ENCODE measurements around the gene RAB7A. TPM values are rescaled to one million over a fixed set of nuclear protein-coding genes. Genes with fewer than 3 reads are reported as not detected.
"Not testable (repeated sequence)": the region's sequence is repeated elsewhere in the genome, so short reads cannot be mapped to it uniquely, and the experiment has no call there.

The RAB7A gene
- total and polyA plus RNA-seq, 8 donors = 33.6 to 166 (median 103) TPM

GRCh38 chr3:128748557-128748956, 22.6 kb downstream of the RAB7A start:
- Histone ChIP-seq H3K27me3 (no peaks in the 10 kb centered on the region), H3K4me3 (no peak overlapping the region), H3K27ac (no peak overlapping the region), H3K36me3 (peaks cover 7 to 20% (median 14%) of the 10 kb centered on the region in 4 donors), H3K4me1 (peaks cover 0 to 79% (median 40%) of the 10 kb centered on the region in 4 donors), H3K9me3 (no peaks in the 10 kb centered on the region)
- no peak for TF ChIP-seq EP300 (IDR thresholded peaks at IDR 0.05)
- TF ChIP-seq, protein P1, sequence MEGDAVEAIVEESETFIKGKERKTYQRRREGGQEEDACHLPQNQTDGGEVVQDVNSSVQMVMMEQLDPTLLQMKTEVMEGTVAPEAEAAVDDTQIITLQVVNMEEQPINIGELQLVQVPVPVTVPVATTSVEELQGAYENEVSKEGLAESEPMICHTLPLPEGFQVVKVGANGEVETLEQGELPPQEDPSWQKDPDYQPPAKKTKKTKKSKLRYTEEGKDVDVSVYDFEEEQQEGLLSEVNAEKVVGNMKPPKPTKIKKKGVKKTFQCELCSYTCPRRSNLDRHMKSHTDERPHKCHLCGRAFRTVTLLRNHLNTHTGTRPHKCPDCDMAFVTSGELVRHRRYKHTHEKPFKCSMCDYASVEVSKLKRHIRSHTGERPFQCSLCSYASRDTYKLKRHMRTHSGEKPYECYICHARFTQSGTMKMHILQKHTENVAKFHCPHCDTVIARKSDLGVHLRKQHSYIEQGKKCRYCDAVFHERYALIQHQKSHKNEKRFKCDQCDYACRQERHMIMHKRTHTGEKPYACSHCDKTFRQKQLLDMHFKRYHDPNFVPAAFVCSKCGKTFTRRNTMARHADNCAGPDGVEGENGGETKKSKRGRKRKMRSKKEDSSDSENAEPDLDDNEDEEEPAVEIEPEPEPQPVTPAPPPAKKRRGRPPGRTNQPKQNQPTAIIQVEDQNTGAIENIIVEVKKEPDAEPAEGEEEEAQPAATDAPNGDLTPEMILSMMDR (IDR thresholded peaks at IDR 0.05) = no peak
- TF ChIP-seq POLR2A (IDR thresholded peaks at IDR 0.05) = no peak
- TF ChIP-seq POLR2AphosphoS5 (IDR thresholded peaks at IDR 0.05) = no peak
- WGBS, 5 donors = 82 to 94% (median 87%) methylated on average over 4 of the region's 4 CpGs
- intact Hi-C loops (cut with DNase I; ENCODE audit: low total_unique reads) = no loop called here
- DNase-seq = no peak

- H3K4me3 ChIP-seq = no peak overlapping the region
- no peak for DNase-seq
- no peak for TF ChIP-seq POLR2AphosphoS5 (IDR thresholded peaks at IDR 0.05)
- no peak for TF ChIP-seq POLR2A (IDR thresholded peaks at IDR 0.05)
- TF ChIP-seq EP300 (IDR thresholded peaks at IDR 0.05) = no peak
- TF ChIP-seq, protein P1 (IDR thresholded peaks at IDR 0.05) = no peak
- no peaks in the 10 kb centered on the region for H3K27me3 ChIP-seq
- peaks cover 2 to 16% (median 9%) of the 10 kb centered on the region in 4 donors for H3K36me3 ChIP-seq
- intact Hi-C loops (cut with DNase I; ENCODE audit: low total_unique reads) = no loop called here
- no peaks in the 10 kb centered on the region for H3K9me3 ChIP-seq
- no peak overlapping the region for H3K27ac ChIP-seq
- peaks cover 0 to 81% (median 42%) of the 10 kb centered on the region in 4 donors for H3K4me1 ChIP-seq
Observed at GRCh38 chr3:128749035-128749434, 23.1 kb downstream of the RAB7A start.

DNA sequence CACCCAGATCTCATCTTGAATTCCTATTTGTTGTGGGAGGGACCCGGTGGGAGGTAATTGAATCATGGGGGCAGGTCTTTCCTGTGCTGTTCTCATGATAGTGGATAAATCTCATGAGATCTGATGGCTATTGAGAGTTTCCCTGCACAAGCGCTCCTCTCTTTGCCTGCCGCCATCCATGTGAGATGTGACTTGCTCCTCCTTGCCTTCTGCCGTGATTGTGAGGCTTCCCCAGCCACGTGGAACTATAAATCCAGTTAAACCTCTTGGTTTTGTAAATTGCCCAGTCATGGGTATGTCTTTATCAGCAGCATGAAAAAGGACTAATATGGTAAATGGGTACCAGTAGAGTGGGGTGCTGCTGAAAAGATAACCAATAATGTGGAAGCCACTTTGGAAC, 23.6 kb downstream of the RAB7A start:
- DNase-seq; H3K27me3 ChIP-seq; H3K4me3 ChIP-seq; H3K27ac ChIP-seq; intact Hi-C loops (cut with DNase I; ENCODE audit: low total_unique reads); H3K9me3 ChIP-seq: not testable (repeated sequence)
- H3K36me3 ChIP-seq = peaks cover 0 to 10% (median 7%) of the 10 kb centered on the region in 4 donors
- WGBS, 5 donors = 77 to 98% (median 90%) methylated on average over 5 of the region's 5 CpGs
- peaks cover 0 to 86% (median 42%) of the 10 kb centered on the region in 4 donors for H3K4me1 ChIP-seq

- intact Hi-C loops (cut with DNase I; ENCODE audit: low total_unique reads) = no loop called here
- TF ChIP-seq EP300 (IDR thresholded peaks at IDR 0.05) (no peak), POLR2A (IDR thresholded peaks at IDR 0.05) (no peak), POLR2AphosphoS5 (IDR thresholded peaks at IDR 0.05) (no peak)
- TF ChIP-seq, protein P1 (IDR thresholded peaks at IDR 0.05) = no peak
- DNase-seq = no peak
- Histone ChIP-seq H3K36me3 (no peaks in the 10 kb centered on the region), H3K27ac (no peak overlapping the region), H3K27me3 (no peaks in the 10 kb centered on the region), H3K4me1 (peaks cover 0 to 75% (median 29%) of the 10 kb centered on the region in 4 donors), H3K4me3 (no peak overlapping the region), H3K9me3 (no peaks in the 10 kb centered on the region)
- 58 to 72% (median 67%) methylated on average over 1 of the region's 1 CpG for WGBS, 5 donors
Observed at GRCh38 chr3:128753715-128754114, 27.7 kb downstream of the RAB7A start.

DNA sequence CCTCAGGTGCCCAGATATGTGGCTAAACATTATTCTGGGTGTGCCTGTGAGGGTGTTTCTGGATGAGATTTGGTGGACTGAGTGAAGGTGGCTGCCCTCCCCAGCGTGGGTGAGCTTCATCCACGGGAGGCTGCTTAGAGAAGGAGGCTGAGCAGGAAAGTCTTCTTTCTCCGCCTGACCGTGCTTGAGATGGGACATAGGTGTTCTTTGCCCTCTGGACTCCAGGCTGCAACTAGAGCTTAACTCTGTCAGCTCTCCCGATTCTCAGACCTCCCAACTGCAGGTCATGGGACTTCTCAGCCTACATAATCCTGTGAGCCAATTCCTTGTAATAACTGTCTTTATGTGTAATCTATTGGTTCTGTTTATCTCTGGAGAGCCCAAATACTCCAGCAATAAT, 34.1 kb downstream of the RAB7A start:
- DNase-seq = no peak
- Histone ChIP-seq H3K27me3 (no peaks in the 10 kb centered on the region), H3K4me1 (peaks cover 20 to 65% (median 40%) of the 10 kb centered on the region in 4 donors), H3K4me3 (no peak overlapping the region), H3K36me3 (peaks cover 0 to 12% (median 9%) of the 10 kb centered on the region in 4 donors), H3K9me3 (no peaks in the 10 kb centered on the region), H3K27ac (peak overlapping the region in 3 of 5 donors; percentile 14 to 70 (median 59))
- no peak for TF ChIP-seq EP300 (IDR thresholded peaks at IDR 0.05)
- TF ChIP-seq POLR2A (IDR thresholded peaks at IDR 0.05) = no peak
- TF ChIP-seq POLR2AphosphoS5 (IDR thresholded peaks at IDR 0.05) = no peak
- TF ChIP-seq, protein P1 (IDR thresholded peaks at IDR 0.05) = no peak
- intact Hi-C loops (cut with DNase I; ENCODE audit: low total_unique reads) = no loop called here
- WGBS, 5 donors = 75 to 89% (median 85%) methylated on average over 5 of the region's 5 CpGs

Measured in stomach (tissue), 9 donors.